B cell (primary cell): Measurements from ENCODE around the gene MVD. TPM values are rescaled to one million over a fixed set of nuclear protein-coding genes. Genes with fewer than 3 reads are reported as not detected.

Source experiments
- ATAC-seq: fragments of 200-7000 bp; cut with Tn5 transposase; one replicate; pipeline ENCODE4 v1.10.0; 2021; ENCODE audit warnings: low read depth, mild to moderate bottlenecking, moderate number of reproducible peaks, moderate library complexity
- CTCF ChIA-PET: fragments of 350-600 bp; sonication (Branson Sonifier 250); formaldehyde crosslinking; loops from one replicate; lab custom pipeline; 2021; ENCODE audit warnings: antibody characterized with exemption, inconsistent platforms; lab: Charles Lee
- POLR2A ChIA-PET: fragments of 350-600 bp; sonication (Branson Sonifier 250); formaldehyde crosslinking; loops from one replicate; lab custom pipeline; 2021; ENCODE audit warnings: antibody characterized with exemption; lab: Charles Lee
- DNase-seq: peaks from one replicate; pipeline ENCODE4 v3.0.0; 2013
- H2AFZ ChIP-seq: 2 replicates; pipeline ENCODE4 v1.6.1; 2012; ENCODE audit warnings: mild to moderate bottlenecking, low read depth, low read length; ENCODE audit not compliant: insufficient read depth, poor library complexity, severe bottlenecking
- H3K27ac ChIP-seq, 2 donors: 1 replicate in 1 of 2; 2 replicates in 1 of 2; pipeline ENCODE4 v1.5.1; 2012 to 2013; ENCODE audit warnings: low read length in 2 of 2, mild to moderate bottlenecking in 2 of 2, moderate library complexity in 1 of 2
- H3K27me3 ChIP-seq, 4 experiments: fragments of 200-600 bp in 1 of 4; sonication (generic) in 1 of 4; replicated peaks in 1 of 4; 1 replicate in 2 of 4; 2 replicates in 2 of 4; pipeline versions ENCODE4 v1.6.1 to v1.7.0; 2013 to 2016; ENCODE audit warnings: low read length in 3 of 4, mild to moderate bottlenecking in 2 of 4, mixed read lengths in 1 of 4, moderate library complexity in 1 of 4; ENCODE audit not compliant: insufficient read depth in 4 of 4, control insufficient read depth in 3 of 4; ENCODE audit errors: control extremely low read depth in 1 of 4
- H3K36me3 ChIP-seq, 2 experiments: replicated peaks in 1 of 2; 1 replicate in 1 of 2; 2 replicates in 1 of 2; pipeline versions ENCODE4 v1.6.1 to v1.7.1; 2013; ENCODE audit warnings: low read length in 1 of 2; ENCODE audit not compliant: insufficient read depth in 2 of 2, control insufficient read depth in 1 of 2; ENCODE audit errors: control extremely low read depth in 1 of 2, extremely low read depth in 1 of 2
- H3K4me1 ChIP-seq, 2 donors: fragments of 200-600 bp in 1 of 2; sonication (generic) in 1 of 2; 1 replicate in 1 of 2; 2 replicates in 1 of 2; pipeline versions ENCODE4 v1.5.1 to v1.6.1; 2013 to 2017; ENCODE audit warnings: low read length in 2 of 2; ENCODE audit not compliant: control insufficient read depth in 2 of 2, insufficient read depth in 2 of 2
- H3K4me2 ChIP-seq: replicated peaks from 2 replicates; pipeline ENCODE3; 2012; ENCODE audit warnings: mild to moderate bottlenecking, low read depth, low read length; ENCODE audit not compliant: poor library complexity, severe bottlenecking
- H3K4me3 ChIP-seq, 5 experiments: fragments of 200-600 bp in 1 of 5; sonication (generic) in 1 of 5; 1 replicate in 3 of 5; 2 replicates in 2 of 5; pipeline versions ENCODE4 v1.5.1 to v1.7.0; 2011 to 2016; ENCODE audit warnings: low read length in 4 of 5, mild to moderate bottlenecking in 4 of 5, low read depth in 2 of 5, control low read depth in 1 of 5, moderate library complexity in 1 of 5; ENCODE audit not compliant: insufficient read depth in 1 of 5; ENCODE audit errors: control extremely low read depth in 1 of 5, extremely low read depth in 1 of 5
- H3K79me2 ChIP-seq: fragments of 200-600 bp; sonication (generic); one replicate; pipeline ENCODE4 v1.6.0; 2016; ENCODE audit warnings: low read length; ENCODE audit not compliant: control insufficient read depth, insufficient read depth
- H3K9ac ChIP-seq: fragments of 200-600 bp; sonication (generic); 2 replicates; pipeline ENCODE4 v1.6.1; 2017; ENCODE audit warnings: mild to moderate bottlenecking, low read length, moderate library complexity
- H3K9me3 ChIP-seq, 3 donors: one replicate each; pipeline versions ENCODE4 v1.6.1 to v1.7.1; 2013; ENCODE audit warnings: low read length in 2 of 3; ENCODE audit not compliant: control insufficient read depth in 2 of 3, insufficient read depth in 1 of 3; ENCODE audit errors: control extremely low read depth in 1 of 3
- H4K20me1 ChIP-seq: 2 replicates; pipeline ENCODE4 v1.6.0; 2012; ENCODE audit warnings: mild to moderate bottlenecking, low read length; ENCODE audit not compliant: insufficient read depth, control insufficient read depth, poor library complexity, severe bottlenecking
- H3K27ac Mint-ChIP-seq: one replicate; pipeline ENCODE4 v1.8.0; 2021; ENCODE audit warnings: mixed read lengths
- H3K27me3 Mint-ChIP-seq: one replicate; pipeline ENCODE4 v1.8.0; 2021; ENCODE audit warnings: mixed read lengths
- H3K4me1 Mint-ChIP-seq: one replicate; pipeline ENCODE4 v1.8.0; 2021; ENCODE audit warnings: mixed read lengths
- H3K4me3 Mint-ChIP-seq: one replicate; pipeline ENCODE4 v1.8.0; 2021; ENCODE audit warnings: mixed read lengths
- H3K9me3 Mint-ChIP-seq: one replicate; pipeline ENCODE4 v1.8.0; 2022; ENCODE audit warnings: mixed read lengths; ENCODE audit not compliant: insufficient read depth
- CTCF ChIP-seq: fragments of 200-600 bp; IDR thresholded peaks from one replicate; pipeline ENCODE4 v1.8.0; 2022; ENCODE audit warnings: antibody characterized with exemption, mild to moderate bottlenecking
- EZH2 ChIP-seq: IDR thresholded peaks from 2 replicates; pipeline ENCODE4 v1.6.1; 2012; ENCODE audit warnings: borderline replicate concordance, low read depth, mild to moderate bottlenecking, moderate library complexity, low read length; ENCODE audit not compliant: insufficient read depth, poor library complexity, severe bottlenecking
- WGBS: methylation state at CpG from one replicate; pipeline ENCODE4 v1.1.5; 2013; ENCODE audit warnings: missing lambda C conversion rate; ENCODE audit not compliant: insufficient coverage; 5-methylcytosine and 5-hydroxymethylcytosine counted together
- intact Hi-C: fragments of 100-400 bp; cut with micrococcal nuclease; formaldehyde crosslinking; loops from one replicate; pipeline ENCODE4 v1.10.0; 2022
- polyA plus RNA-seq: library from polyadenylated mRNA; depleted of rRNA; stranded (reverse); fragments of >200 nt; gene quantifications from 2 replicates; pipeline ENCODE4 v1.2.3, GENCODE V29; 2012
- total RNA-seq, 2 donors: library from RNA; stranded (reverse); fragments of 120-200 nt in 1 of 2; gene quantifications; 1 replicate in 1 of 2; 2 replicates in 1 of 2; pipeline versions ENCODE4 v1.2.3 to v1.2.4, GENCODE V29; 2013 to 2022

The MVD gene
- total and polyA plus RNA-seq, 2 donors (not counting 1 experiment from before 2014, with no cell fraction given), result 40.9 to 95.4 TPM

GRCh38 chr16:88650749-88651275 is 12.1 kb downstream of the MVD start, which contains the start of gene CYBA:
Gene CYBA (minus strand): TSS chr16:88651053. CDS start chr16:88651013, 40 bp downstream.
- H3K4me1 ChIP-seq, result peaks cover 46 to 65% of the 10 kb centered on the region in 2 donors
- ChIA-PET CTCF (interaction anchor here (1.2 to 2.9 kb wide), 5 partner anchors 14 to 165 kb away, joined by 3 to 7 read pairs (median 4); no protein-coding TSS in a partner anchor), POLR2A (interaction anchor here (1.0 to 3.4 kb wide), 7 partner anchors 11 to 55 kb away, joined by 3 to 32 read pairs (median 6); partner anchors contain the start of genes IL17C and MVD)
- peak within 1 kb of the TSS; percentile 96 for H3K4me3 Mint-ChIP-seq
- no peaks in the 10 kb centered on the region for H3K9me3 Mint-ChIP-seq
- peak within 1 kb of the TSS; percentile 99 for H3K4me2 ChIP-seq
- H3K27me3 ChIP-seq, result no peaks in the 10 kb centered on the region
- H3K36me3 ChIP-seq, result peaks cover 0 to 46% of the 10 kb centered on the region in 2 experiments
- peak within 1 kb of the TSS; percentile 98 to 99 for H3K27ac ChIP-seq
- peak within 1 kb of the TSS; percentile 59 for H2AFZ ChIP-seq
- no peaks in the 10 kb centered on the region for H3K9me3 ChIP-seq
- H3K79me2 ChIP-seq, result peaks cover 56% of the 10 kb centered on the region
- peak within 1 kb of the TSS; percentile 98 for H3K27ac Mint-ChIP-seq
- H3K27me3 Mint-ChIP-seq, result no peaks in the 10 kb centered on the region
- peak within 1 kb of the TSS; percentile 73 to 98 (median 92) for H3K4me3 ChIP-seq
- peak; percentile 92 for DNase-seq
- H3K4me1 Mint-ChIP-seq, result peaks cover 43% of the 10 kb centered on the region
- intact Hi-C loops, result loop anchor here (1.0 kb wide), 9 partner anchors 12 to 520 kb away; partner anchors contain the start of genes CDH15, CTU2, IL17C and MVD
- peaks cover 55% of the 10 kb centered on the region for H4K20me1 ChIP-seq
- H3K9ac ChIP-seq, result peak within 1 kb of the TSS; percentile 92
- WGBS, result under 1% methylated on average over 36 of the region's 41 CpGs
- peak; percentile 77 for ATAC-seq
- TF ChIP-seq EZH2, result no peak

GRCh38 chr16:88649924-88650748 is 12.8 kb downstream of the MVD start:
- POLR2A ChIA-PET, result interaction anchor here (1.0 to 3.4 kb wide), 9 partner anchors 11 to 55 kb away, joined by 3 to 32 read pairs (median 4); partner anchors contain the start of genes IL17C and MVD
- peaks cover 46 to 72% of the 10 kb centered on the region in 2 donors for H3K4me1 ChIP-seq
- H3K4me2 ChIP-seq, result peak overlapping the region; percentile 99
- Mint-ChIP-seq H3K27me3 (no peaks in the 10 kb centered on the region), H3K4me1 (peaks cover 46% of the 10 kb centered on the region), H3K4me3 (peak overlapping the region; percentile 96), H3K9me3 (no peaks in the 10 kb centered on the region), H3K27ac (peak overlapping the region; percentile 98)
- H3K9ac ChIP-seq, result peak overlapping the region; percentile 92
- CTCF ChIA-PET, result interaction anchor here (1.2 to 3.2 kb wide), 7 partner anchors 13 to 165 kb away, joined by 3 to 9 read pairs (median 4); no protein-coding TSS in a partner anchor
- peak overlapping the region; percentile 73 to 98 (median 92) for H3K4me3 ChIP-seq
- no peaks in the 10 kb centered on the region for H3K27me3 ChIP-seq
- peak overlapping the region; percentile 23 for H2AFZ ChIP-seq
- DNase-seq, result peak; percentile 85
- peaks cover 0 to 49% of the 10 kb centered on the region in 2 experiments for H3K36me3 ChIP-seq
- peak; percentile 15 for ATAC-seq
- H3K9me3 ChIP-seq, result no peaks in the 10 kb centered on the region
- TF ChIP-seq EZH2 (no peak), CTCF (no peak)
- H4K20me1 ChIP-seq, result peaks cover 62% of the 10 kb centered on the region
- WGBS, result 4% methylated on average over 35 of the region's 37 CpGs
- intact Hi-C loops, result no loop called here
- peaks cover 63% of the 10 kb centered on the region for H3K79me2 ChIP-seq
- peak overlapping the region; percentile 98 to 99 for H3K27ac ChIP-seq
